ENCODE results near the gene NTNG2.

DNA sequence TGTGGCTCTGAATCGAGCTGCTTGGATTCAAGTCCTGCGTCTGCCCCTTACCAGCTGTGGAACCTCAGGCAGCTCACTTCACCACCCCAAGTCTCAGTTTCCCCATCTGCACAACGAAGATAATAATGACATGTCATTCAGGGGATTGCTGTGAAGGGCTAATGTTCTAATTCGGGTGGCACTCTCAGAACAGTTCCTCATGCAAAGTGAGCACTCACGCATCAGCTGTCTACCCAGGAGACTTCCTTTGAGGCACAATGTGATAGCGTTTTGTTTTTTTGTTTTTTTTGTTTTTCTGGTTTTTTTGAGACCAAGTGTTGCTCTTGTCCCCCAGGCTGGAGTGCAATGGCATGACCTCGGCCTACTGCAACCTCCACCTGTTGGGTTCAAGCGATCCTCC, 56.4 kb downstream of the NTNG2 start:
- TF ChIP-seq, protein P1, sequence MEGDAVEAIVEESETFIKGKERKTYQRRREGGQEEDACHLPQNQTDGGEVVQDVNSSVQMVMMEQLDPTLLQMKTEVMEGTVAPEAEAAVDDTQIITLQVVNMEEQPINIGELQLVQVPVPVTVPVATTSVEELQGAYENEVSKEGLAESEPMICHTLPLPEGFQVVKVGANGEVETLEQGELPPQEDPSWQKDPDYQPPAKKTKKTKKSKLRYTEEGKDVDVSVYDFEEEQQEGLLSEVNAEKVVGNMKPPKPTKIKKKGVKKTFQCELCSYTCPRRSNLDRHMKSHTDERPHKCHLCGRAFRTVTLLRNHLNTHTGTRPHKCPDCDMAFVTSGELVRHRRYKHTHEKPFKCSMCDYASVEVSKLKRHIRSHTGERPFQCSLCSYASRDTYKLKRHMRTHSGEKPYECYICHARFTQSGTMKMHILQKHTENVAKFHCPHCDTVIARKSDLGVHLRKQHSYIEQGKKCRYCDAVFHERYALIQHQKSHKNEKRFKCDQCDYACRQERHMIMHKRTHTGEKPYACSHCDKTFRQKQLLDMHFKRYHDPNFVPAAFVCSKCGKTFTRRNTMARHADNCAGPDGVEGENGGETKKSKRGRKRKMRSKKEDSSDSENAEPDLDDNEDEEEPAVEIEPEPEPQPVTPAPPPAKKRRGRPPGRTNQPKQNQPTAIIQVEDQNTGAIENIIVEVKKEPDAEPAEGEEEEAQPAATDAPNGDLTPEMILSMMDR (conservative IDR thresholded peaks at IDR 0.05; ENCODE audit: low read length) = no peak
- TF ChIP-seq EZH2phosphoT487 (IDR thresholded peaks at IDR 0.05; ENCODE audit: borderline replicate concordance) = no peak

Measured in Loucy (cell line).